HepG2 (cell line): Measurements from ENCODE around the gene GPRIN2. TPM values are rescaled to one million over a fixed set of nuclear protein-coding genes. Genes with fewer than 3 reads are reported as not detected.

Source experiments
- ATF7 ChIP-seq, 2 experiments: fragments of 450-650 bp in 1 of 2; sonication (generic) in 1 of 2; formaldehyde crosslinking in 1 of 2; IDR thresholded peaks; 2 replicates each; pipeline versions ENCODE4 v1.4.0 to v1.6.1; 2016 to 2020; ENCODE audit warnings: antibody characterized with exemption in 1 of 2, mild to moderate bottlenecking in 1 of 2, missing genetic modification reagents in 1 of 2
- EEA1 ChIP-seq: sonication (generic); formaldehyde crosslinking; IDR thresholded peaks from 2 replicates; pipeline ENCODE4 v1.5.1; 2020; ENCODE audit warnings: mild to moderate bottlenecking, missing genetic modification reagents, borderline replicate concordance
- HBP1 ChIP-seq: IDR thresholded peaks from 2 replicates; pipeline ENCODE4 v1.6.1; 2016; ENCODE audit warnings: low read depth, control low read depth
- HDAC6 ChIP-seq: fragments of 200-600 bp; sonication (generic); IDR thresholded peaks from 2 replicates; pipeline ENCODE4 v1.7.0; 2017; ENCODE audit warnings: mild to moderate bottlenecking, antibody characterized with exemption, low read length, low read depth
- MAFK ChIP-seq, 2 experiments: IDR thresholded peaks in 1 of 2; conservative IDR thresholded peaks in 1 of 2; 2 replicates each; pipeline ENCODE4 v1.6.1; 2011; ENCODE audit warnings: improper control_type of control experiment in 2 of 2, low read length in 2 of 2
- MTF1 ChIP-seq: sonication (generic); formaldehyde crosslinking; IDR thresholded peaks from 2 replicates; pipeline ENCODE4 v1.5.0; 2020; ENCODE audit warnings: missing genetic modification reagents
- PHB2 ChIP-seq: fragments of 450-650 bp; IDR thresholded peaks from 2 replicates; pipeline ENCODE4 v1.6.1; 2018; ENCODE audit not compliant: partially characterized antibody
- STAG1 ChIP-seq: sonication (generic); formaldehyde crosslinking; IDR thresholded peaks from 2 replicates; pipeline ENCODE4 v1.4.0; 2020; ENCODE audit warnings: missing genetic modification reagents
- ZC3H13 ChIP-seq: sonication (generic); formaldehyde crosslinking; IDR thresholded peaks from 2 replicates; pipeline ENCODE4 v1.8.1; 2023; ENCODE audit warnings: mild to moderate bottlenecking, missing genetic modification reagents, moderate library complexity
- ZFP41 ChIP-seq: sonication (generic); formaldehyde crosslinking; IDR thresholded peaks from 2 replicates; pipeline ENCODE4 v1.4.0; 2020; ENCODE audit warnings: mild to moderate bottlenecking, missing genetic modification reagents, borderline replicate concordance
- polyA plus RNA-seq, 8 experiments: library from polyadenylated mRNA; depleted of rRNA in 3 of 8; stranded (reverse) in 7 of 8; unstranded in 1 of 8; fragments of >200 nt; fragmentation: Illumina TruSeq in 4 of 8; extraction: Trizol in 4 of 8; gene quantifications; 2 replicates each; pipeline versions ENCODE4 v1.2.1 to v1.2.3, GENCODE V29; 2011 to 2016; ENCODE audit warnings: low read depth in 4 of 8, missing spikeins in 1 of 8, mixed read lengths in 1 of 8; ENCODE audit not compliant: insufficient read depth in 1 of 8
- total RNA-seq, 5 experiments: library from RNA; depleted of rRNA; stranded (reverse); fragments of >200 nt; fragmentation: Illumina TruSeq; extraction: Trizol; gene quantifications; 2 replicates each; pipeline ENCODE4 v1.2.3, GENCODE V29; 2016; ENCODE audit warnings: low read depth in 1 of 5
- TF ChIP-seq, protein P1 (sequence below): sonication (generic); formaldehyde crosslinking; IDR thresholded peaks from 2 replicates; pipeline ENCODE4 v1.5.1; 2020; ENCODE audit warnings: mild to moderate bottlenecking, missing genetic modification reagents
- TF ChIP-seq, protein P2 (sequence below): sonication (generic); formaldehyde crosslinking; IDR thresholded peaks from 2 replicates; pipeline ENCODE4 v1.9.0; 2022; ENCODE audit warnings: low read depth, missing genetic modification reagents
- TF ChIP-seq, protein P3 (sequence below), 2 experiments: IDR thresholded peaks; 2 replicates each; pipeline ENCODE4 v1.6.1; 2011 to 2012; ENCODE audit warnings: low read length in 2 of 2, borderline replicate concordance in 1 of 2, low read depth in 1 of 2, mild to moderate bottlenecking in 1 of 2, moderate library complexity in 1 of 2

Gene GPRIN2
- total and polyA plus RNA-seq, 2 of the 13 experiments (the other 11 are each of a cell fraction or from before 2014, with no cell fraction given), result not detected

GRCh38 chr10:46525177-46525823 lies 31.2 kb downstream of the GPRIN2 start (continued):
- TF ChIP-seq, protein P1, sequence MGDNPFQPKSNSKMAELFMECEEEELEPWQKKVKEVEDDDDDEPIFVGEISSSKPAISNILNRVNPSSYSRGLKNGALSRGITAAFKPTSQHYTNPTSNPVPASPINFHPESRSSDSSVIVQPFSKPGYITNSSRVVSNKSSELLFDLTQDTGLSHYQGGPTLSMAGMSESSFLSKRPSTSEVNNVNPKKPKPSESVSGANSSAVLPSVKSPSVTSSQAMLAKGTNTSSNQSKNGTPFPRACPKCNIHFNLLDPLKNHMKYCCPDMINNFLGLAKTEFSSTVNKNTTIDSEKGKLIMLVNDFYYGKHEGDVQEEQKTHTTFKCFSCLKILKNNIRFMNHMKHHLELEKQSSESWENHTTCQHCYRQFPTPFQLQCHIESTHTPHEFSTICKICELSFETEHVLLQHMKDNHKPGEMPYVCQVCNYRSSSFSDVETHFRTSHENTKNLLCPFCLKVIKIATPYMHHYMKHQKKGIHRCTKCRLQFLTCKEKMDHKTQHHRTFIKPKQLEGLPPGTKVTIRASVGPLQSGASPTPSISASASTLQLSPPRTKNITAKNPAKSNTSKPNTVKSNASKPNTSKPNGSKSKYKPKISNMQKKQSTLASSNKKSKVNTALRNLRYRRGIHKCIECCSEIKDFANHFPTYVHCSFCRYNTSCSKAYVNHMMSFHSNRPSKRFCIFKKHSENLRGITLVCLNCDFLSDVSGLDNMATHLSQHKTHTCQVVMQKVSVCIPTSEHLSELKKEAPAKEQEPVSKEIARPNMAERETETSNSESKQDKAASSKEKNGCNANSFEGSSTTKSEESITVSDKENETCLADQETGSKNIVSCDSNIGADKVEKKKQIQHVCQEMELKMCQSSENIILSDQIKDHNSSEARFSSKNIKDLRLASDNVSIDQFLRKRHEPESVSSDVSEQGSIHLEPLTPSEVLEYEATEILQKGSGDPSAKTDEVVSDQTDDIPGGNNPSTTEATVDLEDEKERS (CRISPR knock-in tag), result no peak
- no peak for TF ChIP-seq HBP1 (CRISPR knock-in tag)
- 0 out of 2 replicates have a peak, but pooled peaks have one; percentile 3 for TF ChIP-seq ATF7 (IDR thresholded peaks at IDR 0.05)
- TF ChIP-seq ATF7 (CRISPR knock-in tag; IDR thresholded peaks at IDR 0.05), result no peak
- TF ChIP-seq HDAC6, result 0 out of 2 replicates have a peak, but pooled peaks have one; percentile 23
- TF ChIP-seq, protein P2, sequence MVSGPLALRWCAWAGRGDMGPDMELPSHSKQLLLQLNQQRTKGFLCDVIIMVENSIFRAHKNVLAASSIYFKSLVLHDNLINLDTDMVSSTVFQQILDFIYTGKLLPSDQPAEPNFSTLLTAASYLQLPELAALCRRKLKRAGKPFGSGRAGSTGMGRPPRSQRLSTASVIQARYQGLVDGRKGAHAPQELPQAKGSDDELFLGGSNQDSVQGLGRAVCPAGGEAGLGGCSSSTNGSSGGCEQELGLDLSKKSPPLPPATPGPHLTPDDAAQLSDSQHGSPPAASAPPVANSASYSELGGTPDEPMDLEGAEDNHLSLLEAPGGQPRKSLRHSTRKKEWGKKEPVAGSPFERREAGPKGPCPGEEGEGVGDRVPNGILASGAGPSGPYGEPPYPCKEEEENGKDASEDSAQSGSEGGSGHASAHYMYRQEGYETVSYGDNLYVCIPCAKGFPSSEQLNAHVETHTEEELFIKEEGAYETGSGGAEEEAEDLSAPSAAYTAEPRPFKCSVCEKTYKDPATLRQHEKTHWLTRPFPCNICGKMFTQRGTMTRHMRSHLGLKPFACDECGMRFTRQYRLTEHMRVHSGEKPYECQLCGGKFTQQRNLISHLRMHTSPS (CRISPR knock-in tag), result 0 out of 2 replicates have a peak, but pooled peaks have one; percentile 34
- TF ChIP-seq MAFK (conservative IDR thresholded peaks at IDR 0.05 in 1 of 2, IDR thresholded peaks at IDR 0.05 in 1 of 2; ENCODE audit: low read length in 2 of 2), result no peak
- no peak for TF ChIP-seq ZFP41 (CRISPR knock-in tag)
- TF ChIP-seq ZC3H13 (CRISPR knock-in tag), result no peak
- TF ChIP-seq, protein P3, sequence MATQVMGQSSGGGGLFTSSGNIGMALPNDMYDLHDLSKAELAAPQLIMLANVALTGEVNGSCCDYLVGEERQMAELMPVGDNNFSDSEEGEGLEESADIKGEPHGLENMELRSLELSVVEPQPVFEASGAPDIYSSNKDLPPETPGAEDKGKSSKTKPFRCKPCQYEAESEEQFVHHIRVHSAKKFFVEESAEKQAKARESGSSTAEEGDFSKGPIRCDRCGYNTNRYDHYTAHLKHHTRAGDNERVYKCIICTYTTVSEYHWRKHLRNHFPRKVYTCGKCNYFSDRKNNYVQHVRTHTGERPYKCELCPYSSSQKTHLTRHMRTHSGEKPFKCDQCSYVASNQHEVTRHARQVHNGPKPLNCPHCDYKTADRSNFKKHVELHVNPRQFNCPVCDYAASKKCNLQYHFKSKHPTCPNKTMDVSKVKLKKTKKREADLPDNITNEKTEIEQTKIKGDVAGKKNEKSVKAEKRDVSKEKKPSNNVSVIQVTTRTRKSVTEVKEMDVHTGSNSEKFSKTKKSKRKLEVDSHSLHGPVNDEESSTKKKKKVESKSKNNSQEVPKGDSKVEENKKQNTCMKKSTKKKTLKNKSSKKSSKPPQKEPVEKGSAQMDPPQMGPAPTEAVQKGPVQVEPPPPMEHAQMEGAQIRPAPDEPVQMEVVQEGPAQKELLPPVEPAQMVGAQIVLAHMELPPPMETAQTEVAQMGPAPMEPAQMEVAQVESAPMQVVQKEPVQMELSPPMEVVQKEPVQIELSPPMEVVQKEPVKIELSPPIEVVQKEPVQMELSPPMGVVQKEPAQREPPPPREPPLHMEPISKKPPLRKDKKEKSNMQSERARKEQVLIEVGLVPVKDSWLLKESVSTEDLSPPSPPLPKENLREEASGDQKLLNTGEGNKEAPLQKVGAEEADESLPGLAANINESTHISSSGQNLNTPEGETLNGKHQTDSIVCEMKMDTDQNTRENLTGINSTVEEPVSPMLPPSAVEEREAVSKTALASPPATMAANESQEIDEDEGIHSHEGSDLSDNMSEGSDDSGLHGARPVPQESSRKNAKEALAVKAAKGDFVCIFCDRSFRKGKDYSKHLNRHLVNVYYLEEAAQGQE (IDR thresholded peaks at IDR 0.05; ENCODE audit: borderline replicate concordance in 1 of 2, low read depth in 1 of 2, low read length in 2 of 2), result no peak
- TF ChIP-seq STAG1 (CRISPR knock-in tag), result no peak
- no peak for TF ChIP-seq PHB2
- TF ChIP-seq MTF1 (CRISPR knock-in tag), result no peak
- no peak for TF ChIP-seq EEA1 (CRISPR knock-in tag)
